GM21737 (cell line): Measurements from ENCODE around the gene CERT1.
"Not testable (repeated sequence)": the region's sequence is repeated elsewhere in the genome, so short reads cannot be mapped to it uniquely, and the experiment has no call there.

Source experiments
- ATAC-seq: cut with Tn5 transposase; IDR thresholded peaks from one replicate; pipeline ENCODE4 v1.9.1; 2021; ENCODE audit warnings: mild to moderate bottlenecking, moderate library complexity; ENCODE audit not compliant: unreplicated experiment

CERT1 gene

GRCh38 chr5:75524071-75524470, 12.6 kb upstream of the CERT1 start:
- ATAC-seq: peak; percentile 78

- ATAC-seq: no peak
Observed at GRCh38 chr5:75523275-75523674, 11.8 kb upstream of the CERT1 start.

GRCh38 chr5:75522542-75522941, 11.1 kb upstream of the CERT1 start:
- no peak for ATAC-seq

GRCh38 chr5:75522025-75522424, 10.6 kb upstream of the CERT1 start:
- no peak for ATAC-seq

- no peak for ATAC-seq
Observed at GRCh38 chr5:75521195-75521594, 9.8 kb upstream of the CERT1 start.

GRCh38 chr5:75519761-75520160, 8.3 kb upstream of the CERT1 start:
- no peak for ATAC-seq

- ATAC-seq: no peak
Observed at GRCh38 chr5:75514323-75514722, 2.9 kb upstream of the CERT1 start.

- ATAC-seq: no peak
Observed at GRCh38 chr5:75513841-75514240, 2.4 kb upstream of the CERT1 start.

GRCh38 chr5:75512383-75513074, 1.1 kb upstream of the CERT1 start:
- ATAC-seq: no peak

- ATAC-seq: peak; percentile 30
Observed at GRCh38 chr5:75510836-75511434, 494 bp downstream of the CERT1 start.

- peak; percentile 17 for ATAC-seq
Observed at GRCh38 chr5:75510417-75510835, 1.0 kb downstream of the CERT1 start.

GRCh38 chr5:75509956-75510355, 1.5 kb downstream of the CERT1 start:
- no peak for ATAC-seq

GRCh38 chr5:75509546-75509945, 1.9 kb downstream of the CERT1 start:
- ATAC-seq: no peak

GRCh38 chr5:75507841-75508240, 3.6 kb downstream of the CERT1 start:
- no peak for ATAC-seq

- ATAC-seq: not testable (repeated sequence)
Observed at GRCh38 chr5:75505112-75505511, 6.3 kb downstream of the CERT1 start.

- ATAC-seq: not testable (repeated sequence)
Observed at GRCh38 chr5:75498875-75499274, 12.6 kb downstream of the CERT1 start.

GRCh38 chr5:75498208-75498777, 13.1 kb downstream of the CERT1 start:
- ATAC-seq: no peak

- ATAC-seq: no peak
Observed at GRCh38 chr5:75496026-75496425, 15.4 kb downstream of the CERT1 start.

- no peak for ATAC-seq
Observed at GRCh38 chr5:75491621-75492020, 19.8 kb downstream of the CERT1 start.

GRCh38 chr5:75489847-75490246, 21.6 kb downstream of the CERT1 start:
- not testable (repeated sequence) for ATAC-seq

GRCh38 chr5:75484605-75485004, 26.8 kb downstream of the CERT1 start:
- ATAC-seq: no peak

GRCh38 chr5:75482482-75482881, 28.9 kb downstream of the CERT1 start:
- ATAC-seq: no peak
